ENCODE results near the gene CDH24. TPM values are rescaled to one million over a fixed set of nuclear protein-coding genes. Genes with fewer than 3 reads are reported as not detected.

CDH24 gene
- total and polyA plus RNA-seq, 2 of the 13 experiments (the other 11 are each of a cell fraction or from before 2014, with no cell fraction given), result 0.69 to 0.99 TPM

- TF ChIP-seq ZNF883 (CRISPR knock-in tag; IDR thresholded peaks at IDR 0.05; ENCODE audit: not compliant biosample characterization) (no peak), STAT6 (CRISPR knock-in tag; IDR thresholded peaks at IDR 0.05; ENCODE audit: borderline replicate concordance) (no peak), ZNF34 (CRISPR knock-in tag; IDR thresholded peaks at IDR 0.05; ENCODE audit: borderline replicate concordance) (no peak), HNRNPUL1 (IDR thresholded peaks at IDR 0.05; ENCODE audit: low read depth, low read length) (no peak), RAD21 (CRISPR knock-in tag; IDR thresholded peaks at IDR 0.05) (no peak; the same call in 1 of the 2 replicates), ZNF143 (CRISPR knock-in tag; IDR thresholded peaks at IDR 0.05) (no peak), TFDP1 (CRISPR knock-in tag; IDR thresholded peaks at IDR 0.05; ENCODE audit: borderline replicate concordance) (no peak), SRSF9 (IDR thresholded peaks at IDR 0.05; ENCODE audit: borderline replicate concordance, insufficient read depth, low read depth, low read length, poor library complexity, severe bottlenecking) (no peak), EEA1 (CRISPR knock-in tag; IDR thresholded peaks at IDR 0.05; ENCODE audit: borderline replicate concordance) (no peak), MZF1 (CRISPR knock-in tag; IDR thresholded peaks at IDR 0.05; ENCODE audit: borderline replicate concordance) (no peak), KDM3A (CRISPR knock-in tag; IDR thresholded peaks at IDR 0.05; ENCODE audit: low read depth) (no peak), MTA3 (CRISPR knock-in tag; IDR thresholded peaks at IDR 0.05) (no peak), MEF2D (CRISPR knock-in tag; IDR thresholded peaks at IDR 0.05) (no peak), ASH2L (IDR thresholded peaks at IDR 0.05; ENCODE audit: insufficient read length, low read depth, low read length) (no peak), ZNF609 (CRISPR knock-in tag; IDR thresholded peaks at IDR 0.05; ENCODE audit: borderline replicate concordance) (no peak), CHD2 (IDR thresholded peaks at IDR 0.05; ENCODE audit: low read depth, low read length) (no peak), TCF12 (IDR thresholded peaks at IDR 0.05) (peak; percentile 74; the same call in 1 of the 2 replicates), TCF12 (CRISPR knock-in tag; IDR thresholded peaks at IDR 0.05) (no peak), POLR2A (IDR thresholded peaks at IDR 0.05; ENCODE audit: insufficient read depth in 1 of 2, low read depth in 2 of 2, low read length in 2 of 2) (peak; percentile 52 to 61), SRSF4 (IDR thresholded peaks at IDR 0.05; ENCODE audit: low read depth, low read length, poor library complexity, severe bottlenecking) (no peak), REXO4 (CRISPR knock-in tag; IDR thresholded peaks at IDR 0.05; ENCODE audit: borderline replicate concordance) (no peak), SP4 (CRISPR knock-in tag; IDR thresholded peaks at IDR 0.05) (no peak)
These were observed 32.0 kb downstream of the CDH24 start (continued) for GRCh38 chr14:23025151-23025814.
